IMR-90 (cell line): ENCODE results near the gene EXOC4. TPM values are rescaled to one million over a fixed set of nuclear protein-coding genes. Genes with fewer than 3 reads are reported as not detected.

Experiments used
- ATAC-seq: fragments of 200-7000 bp; cut with Tn5 transposase; 2 replicates; pipeline ENCODE4 v1.9.1; 2020; ENCODE audit warnings: low read depth, mild to moderate bottlenecking, moderate library complexity
- BruUV-seq: library from RNA; stranded (reverse); fragments of 400-500 nt; replicated peaks from 2 replicates; lab custom pipeline; 2021; lab: Mats Ljungman, UMichigan
- CTCF ChIA-PET: fragments of 300-600 bp; formaldehyde crosslinking; extraction: SDS; loops from one replicate; lab custom pipeline; 2021; ENCODE audit warnings: antibody characterized with exemption; lab: Yijun Ruan, JAX
- POLR2A ChIA-PET: fragments of 300-600 bp; sonication (Branson Sonifier 250); formaldehyde crosslinking; loops from one replicate; lab custom pipeline; 2022; ENCODE audit warnings: antibody characterized with exemption; ENCODE audit not compliant: unreplicated experiment; lab: Charles Lee
- DNase-seq: peaks from one replicate; pipeline ENCODE4 v3.0.0; 2013
- H2AFZ ChIP-seq: replicated peaks from 2 replicates; pipeline ENCODE3; 2013; ENCODE audit warnings: low read length, mild to moderate bottlenecking; ENCODE audit not compliant: poor library complexity
- H2AK5ac ChIP-seq: 2 replicates; pipeline ENCODE4 v1.6.1; 2013; ENCODE audit warnings: low read depth, low read length, inconsistent platforms
- H2AK9ac ChIP-seq: replicated peaks from 2 replicates; pipeline ENCODE3; 2013; ENCODE audit warnings: mild to moderate bottlenecking, low read depth, low read length, moderate library complexity; ENCODE audit not compliant: poor library complexity
- H2BK120ac ChIP-seq: 2 replicates; pipeline ENCODE4 v1.6.1; 2013; ENCODE audit warnings: low read depth, low read length, inconsistent platforms
- H2BK15ac ChIP-seq: 3 replicates; pipeline ENCODE4 v1.6.1; 2013; ENCODE audit warnings: low read depth, low read length, inconsistent platforms
- H2BK20ac ChIP-seq: 2 replicates; pipeline ENCODE4 v1.6.1; 2013; ENCODE audit warnings: low read depth, mild to moderate bottlenecking, inconsistent platforms, low read length, moderate library complexity
- H2BK5ac ChIP-seq: 2 replicates; pipeline ENCODE4 v1.6.1; 2013; ENCODE audit warnings: mild to moderate bottlenecking, low read depth, low read length, inconsistent platforms; ENCODE audit not compliant: poor library complexity, severe bottlenecking
- H3K14ac ChIP-seq: replicated peaks from 2 replicates; pipeline ENCODE4 v1.6.1; 2013; ENCODE audit warnings: low read depth, low read length, inconsistent platforms
- H3K18ac ChIP-seq: 2 replicates; pipeline ENCODE4 v1.6.1; 2013; ENCODE audit warnings: low read depth, low read length, control low read depth
- H3K23ac ChIP-seq: 2 replicates; pipeline ENCODE4 v1.6.1; 2013; ENCODE audit warnings: low read depth, low read length, inconsistent platforms
- H3K27ac ChIP-seq: 2 replicates; pipeline ENCODE4 v1.5.1; 2013; ENCODE audit warnings: mild to moderate bottlenecking, control low read depth, low read length; ENCODE audit not compliant: insufficient read depth
- H3K27me3 ChIP-seq: 2 replicates; pipeline ENCODE4 v1.6.1; 2013; ENCODE audit warnings: low read length; ENCODE audit not compliant: control insufficient read depth, insufficient read depth
- H3K36me3 ChIP-seq: 2 replicates; pipeline ENCODE4 v1.6.1; 2013; ENCODE audit warnings: low read length, mixed read lengths; ENCODE audit not compliant: control insufficient read depth, insufficient read depth
- H3K4ac ChIP-seq: 2 replicates; pipeline ENCODE4 v1.6.1; 2013; ENCODE audit warnings: low read depth, low read length, inconsistent platforms
- H3K4me1 ChIP-seq: 2 replicates; pipeline ENCODE4 v1.6.1; 2013; ENCODE audit warnings: low read length, mixed read lengths; ENCODE audit not compliant: control insufficient read depth, insufficient read depth
- H3K4me2 ChIP-seq: 2 replicates; pipeline ENCODE4 v1.6.1; 2013; ENCODE audit warnings: low read depth, mild to moderate bottlenecking, control low read depth, low read length, moderate library complexity
- H3K4me3 ChIP-seq: 2 replicates; pipeline ENCODE4 v1.5.1; 2013; ENCODE audit warnings: low read depth, mild to moderate bottlenecking, control low read depth, low read length, moderate library complexity; ENCODE audit not compliant: insufficient read depth
- H3K56ac ChIP-seq: 2 replicates; pipeline ENCODE4 v1.6.1; 2013; ENCODE audit warnings: low read length, inconsistent platforms; ENCODE audit not compliant: insufficient read depth; ENCODE audit errors: extremely low read depth
- H3K79me1 ChIP-seq, 2 experiments: 2 replicates each; pipeline ENCODE4 v1.6.1; 2013; ENCODE audit warnings: low read length in 2 of 2, inconsistent platforms in 1 of 2, low read depth in 1 of 2
- H3K9ac ChIP-seq: 2 replicates; pipeline ENCODE4 v1.6.1; 2013; ENCODE audit warnings: low read depth, low read length, control low read depth
- H3K9me1 ChIP-seq: 2 replicates; pipeline ENCODE4 v1.6.1; 2013; ENCODE audit warnings: low read length, inconsistent platforms; ENCODE audit not compliant: insufficient read depth
- H3K9me3 ChIP-seq: 2 replicates; pipeline ENCODE4 v1.6.1; 2013; ENCODE audit warnings: low read length; ENCODE audit not compliant: control insufficient read depth, insufficient read depth
- H4K20me1 ChIP-seq: 2 replicates; pipeline ENCODE4 v1.6.1; 2013; ENCODE audit warnings: low read length, inconsistent platforms; ENCODE audit not compliant: insufficient read depth
- H4K5ac ChIP-seq: 2 replicates; pipeline ENCODE4 v1.6.1; 2013; ENCODE audit warnings: mild to moderate bottlenecking, low read depth, low read length, control low read depth
- H4K8ac ChIP-seq, 2 experiments: 2 replicates each; pipeline ENCODE4 v1.6.1; 2013; ENCODE audit warnings: low read depth in 2 of 2, low read length in 2 of 2, control low read depth in 1 of 2, inconsistent platforms in 1 of 2
- H4K91ac ChIP-seq: 2 replicates; pipeline ENCODE4 v1.6.1; 2013; ENCODE audit warnings: low read depth, low read length, inconsistent platforms; ENCODE audit not compliant: insufficient read depth
- BHLHE40 ChIP-seq: fragments of 150-350 bp; IDR thresholded peaks from 2 replicates; pipeline ENCODE4 v1.6.1; 2016; ENCODE audit warnings: mild to moderate bottlenecking, low read depth, low read length
- CEBPB ChIP-seq: IDR thresholded peaks from 2 replicates; pipeline ENCODE4 v1.6.1; 2012; ENCODE audit warnings: low read depth, low read length, improper control_type of control experiment
- CHD1 ChIP-seq: IDR thresholded peaks from 2 replicates; pipeline ENCODE4 v1.6.1; 2012; ENCODE audit warnings: low read depth, low read length, improper control_type of control experiment
- FOS ChIP-seq: fragments of 150-350 bp; IDR thresholded peaks from 2 replicates; pipeline ENCODE4 v1.6.1; 2016; ENCODE audit warnings: low read depth, low read length
- MAFK ChIP-seq: IDR thresholded peaks from 2 replicates; pipeline ENCODE4 v1.6.1; 2012; ENCODE audit warnings: low read depth, low read length, improper control_type of control experiment
- MAZ ChIP-seq: IDR thresholded peaks from 2 replicates; pipeline ENCODE4 v1.6.1; 2012; ENCODE audit warnings: low read depth, mild to moderate bottlenecking, low read length, improper control_type of control experiment, moderate library complexity, borderline replicate concordance
- MXI1 ChIP-seq: IDR thresholded peaks from 2 replicates; pipeline ENCODE4 v1.6.1; 2012; ENCODE audit warnings: low read depth, mild to moderate bottlenecking, low read length, moderate library complexity, borderline replicate concordance
- NFE2L2 ChIP-seq: fragments of 150-350 bp; IDR thresholded peaks from 2 replicates; pipeline ENCODE4 v1.6.1; 2016; ENCODE audit warnings: low read depth, mild to moderate bottlenecking, low read length
- POLR2A ChIP-seq: IDR thresholded peaks from 2 replicates; pipeline ENCODE4 v1.6.1; 2012; ENCODE audit warnings: mild to moderate bottlenecking, low read depth, low read length
- RAD21 ChIP-seq: IDR thresholded peaks from 2 replicates; pipeline ENCODE4 v1.6.1; 2012; ENCODE audit warnings: low read length, improper control_type of control experiment
- RCOR1 ChIP-seq: IDR thresholded peaks from 2 replicates; pipeline ENCODE4 v1.6.1; 2012; ENCODE audit warnings: mild to moderate bottlenecking, low read length, improper control_type of control experiment; ENCODE audit not compliant: insufficient replicate concordance
- RFX5 ChIP-seq: IDR thresholded peaks from 2 replicates; pipeline ENCODE4 v1.8.0; 2012; ENCODE audit warnings: low read depth, mild to moderate bottlenecking, low read length, moderate library complexity
- SMC3 ChIP-seq: fragments of 150-350 bp; IDR thresholded peaks from 2 replicates; pipeline ENCODE4 v1.6.1; 2016; ENCODE audit warnings: low read depth, mild to moderate bottlenecking, antibody characterized with exemption, low read length, moderate library complexity
- dilution Hi-C: fragments of 300-500 bp; cut with HindIII; formaldehyde crosslinking; loops from one replicate; pipeline ENCODE4 v1.14.3; 2018; ENCODE audit warnings: low sequenced_read_pairs; ENCODE audit not compliant: unreplicated experiment
- in situ Hi-C: fragments of 300-500 bp; cut with MboI; formaldehyde crosslinking; loops from 3 replicates; pipeline ENCODE4 v1.14.3; 2019; ENCODE audit warnings: low sequenced_read_pairs, inconsistent platforms, mixed read lengths
- intact Hi-C: fragments of 100-400 bp; cut with micrococcal nuclease; formaldehyde crosslinking; loops from 2 replicates; pipeline ENCODE4 v1.10.0; 2022
- polyA plus RNA-seq, 3 experiments: library from polyadenylated mRNA; depleted of rRNA; stranded (reverse); fragments of >200 nt; gene quantifications; 2 replicates each; pipeline ENCODE4 v1.2.3, GENCODE V29; 2012; ENCODE audit warnings: low replicate concordance in 1 of 3
- total RNA-seq: library from RNA; depleted of rRNA; stranded (reverse); fragments of >200 nt; gene quantifications from 2 replicates; pipeline ENCODE4 v1.2.3, GENCODE V29; 2012
- TF ChIP-seq, protein P1 (sequence below): fragments of 150-350 bp; IDR thresholded peaks from 2 replicates; pipeline ENCODE4 v1.6.1; 2016; ENCODE audit warnings: low read depth, mild to moderate bottlenecking, low read length, moderate library complexity, borderline replicate concordance
- TF ChIP-seq, protein P2 (sequence below): fragments of 150-350 bp; IDR thresholded peaks from 2 replicates; pipeline ENCODE4 v1.6.1; 2017; ENCODE audit warnings: mild to moderate bottlenecking, antibody characterized with exemption, low read length, low read depth
- TF ChIP-seq, protein P3 (sequence below): conservative IDR thresholded peaks from 2 replicates; pipeline ENCODE4 v1.5.1; 2012; ENCODE audit warnings: mild to moderate bottlenecking, low read depth, low read length, improper control_type of control experiment

Gene EXOC4
- total and polyA plus RNA-seq, 2 of the 4 experiments (the other 2 are of a cell fraction): 25.4 to 94.6 TPM

DNA sequence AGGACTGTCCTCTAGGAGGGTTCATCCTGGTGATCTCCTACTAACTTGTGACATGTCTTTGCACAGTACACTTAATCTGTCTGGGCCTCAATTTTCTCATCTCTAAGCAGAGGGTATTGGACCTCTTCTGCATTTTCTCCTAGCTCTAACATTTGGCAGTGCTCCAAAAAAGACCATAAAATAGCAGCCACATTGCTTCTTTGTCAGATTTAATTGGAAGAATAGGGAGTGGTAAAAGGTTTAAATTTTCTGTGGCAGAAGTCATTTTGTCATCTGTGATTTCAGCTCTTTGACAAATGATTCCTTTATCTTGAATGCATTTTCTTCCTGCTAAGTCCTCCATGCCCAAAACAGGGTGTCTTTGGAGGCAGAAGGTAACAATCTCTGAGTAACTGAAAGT, 584.3 kb downstream of the EXOC4 start:
- Histone ChIP-seq H4K91ac (no peak overlapping the region), H2AK5ac (no peak overlapping the region), H3K27me3 (no peaks in the 10 kb centered on the region), H2AFZ (no peak overlapping the region), H2AK9ac (no peak overlapping the region), H2BK120ac (no peak overlapping the region), H4K5ac (no peak overlapping the region), H3K56ac (no peak overlapping the region), H3K36me3 (no peaks in the 10 kb centered on the region), H2BK20ac (no peak overlapping the region), H3K23ac (no peak overlapping the region), H3K9ac (no peak overlapping the region), H3K14ac (no peak overlapping the region), H3K79me1 (no peaks in the 10 kb centered on the region), H3K4ac (no peak overlapping the region), H3K18ac (no peak overlapping the region), H3K9me1 (no peaks in the 10 kb centered on the region), H3K9me3 (no peaks in the 10 kb centered on the region), H3K4me2 (no peak overlapping the region), H4K20me1 (no peaks in the 10 kb centered on the region), H2BK5ac (no peak overlapping the region), H4K8ac (no peak overlapping the region), H3K4me1 (no peaks in the 10 kb centered on the region), H2BK15ac (no peak overlapping the region), H3K4me3 (no peak overlapping the region), H3K27ac (no peak overlapping the region)
- no peak for TF ChIP-seq RCOR1
- TF ChIP-seq, protein P1, sequence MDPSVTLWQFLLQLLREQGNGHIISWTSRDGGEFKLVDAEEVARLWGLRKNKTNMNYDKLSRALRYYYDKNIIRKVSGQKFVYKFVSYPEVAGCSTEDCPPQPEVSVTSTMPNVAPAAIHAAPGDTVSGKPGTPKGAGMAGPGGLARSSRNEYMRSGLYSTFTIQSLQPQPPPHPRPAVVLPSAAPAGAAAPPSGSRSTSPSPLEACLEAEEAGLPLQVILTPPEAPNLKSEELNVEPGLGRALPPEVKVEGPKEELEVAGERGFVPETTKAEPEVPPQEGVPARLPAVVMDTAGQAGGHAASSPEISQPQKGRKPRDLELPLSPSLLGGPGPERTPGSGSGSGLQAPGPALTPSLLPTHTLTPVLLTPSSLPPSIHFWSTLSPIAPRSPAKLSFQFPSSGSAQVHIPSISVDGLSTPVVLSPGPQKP: no peak
- TF ChIP-seq RFX5: no peak
- no peak for TF ChIP-seq NFE2L2
- TF ChIP-seq CHD1: no peak
- TF ChIP-seq BHLHE40: no peak
- no peak for TF ChIP-seq SMC3
- no peak for TF ChIP-seq CEBPB
- no peak for TF ChIP-seq MAZ
- TF ChIP-seq RAD21: no peak
- no peak for TF ChIP-seq FOS
- TF ChIP-seq MAFK: no peak
- TF ChIP-seq, protein P2, sequence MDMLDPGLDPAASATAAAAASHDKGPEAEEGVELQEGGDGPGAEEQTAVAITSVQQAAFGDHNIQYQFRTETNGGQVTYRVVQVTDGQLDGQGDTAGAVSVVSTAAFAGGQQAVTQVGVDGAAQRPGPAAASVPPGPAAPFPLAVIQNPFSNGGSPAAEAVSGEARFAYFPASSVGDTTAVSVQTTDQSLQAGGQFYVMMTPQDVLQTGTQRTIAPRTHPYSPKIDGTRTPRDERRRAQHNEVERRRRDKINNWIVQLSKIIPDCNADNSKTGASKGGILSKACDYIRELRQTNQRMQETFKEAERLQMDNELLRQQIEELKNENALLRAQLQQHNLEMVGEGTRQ: no peak
- TF ChIP-seq MXI1: no peak
- TF ChIP-seq, protein P3, sequence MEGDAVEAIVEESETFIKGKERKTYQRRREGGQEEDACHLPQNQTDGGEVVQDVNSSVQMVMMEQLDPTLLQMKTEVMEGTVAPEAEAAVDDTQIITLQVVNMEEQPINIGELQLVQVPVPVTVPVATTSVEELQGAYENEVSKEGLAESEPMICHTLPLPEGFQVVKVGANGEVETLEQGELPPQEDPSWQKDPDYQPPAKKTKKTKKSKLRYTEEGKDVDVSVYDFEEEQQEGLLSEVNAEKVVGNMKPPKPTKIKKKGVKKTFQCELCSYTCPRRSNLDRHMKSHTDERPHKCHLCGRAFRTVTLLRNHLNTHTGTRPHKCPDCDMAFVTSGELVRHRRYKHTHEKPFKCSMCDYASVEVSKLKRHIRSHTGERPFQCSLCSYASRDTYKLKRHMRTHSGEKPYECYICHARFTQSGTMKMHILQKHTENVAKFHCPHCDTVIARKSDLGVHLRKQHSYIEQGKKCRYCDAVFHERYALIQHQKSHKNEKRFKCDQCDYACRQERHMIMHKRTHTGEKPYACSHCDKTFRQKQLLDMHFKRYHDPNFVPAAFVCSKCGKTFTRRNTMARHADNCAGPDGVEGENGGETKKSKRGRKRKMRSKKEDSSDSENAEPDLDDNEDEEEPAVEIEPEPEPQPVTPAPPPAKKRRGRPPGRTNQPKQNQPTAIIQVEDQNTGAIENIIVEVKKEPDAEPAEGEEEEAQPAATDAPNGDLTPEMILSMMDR: no peak
- TF ChIP-seq POLR2A: no peak
- ATAC-seq (no peak), DNase-seq (no peak)
- BruUV-seq: no TSS peak
- intact Hi-C loops: no loop called here
- dilution Hi-C loops: no loop called here
- in situ Hi-C loops: no loop called here
- ChIA-PET CTCF (interaction anchor here (0.6 to 0.9 kb wide), 2 partner anchors 17 to 31 kb away, joined by 3 read pairs; no protein-coding TSS in a partner anchor), POLR2A (no interaction called here)
